NOMO-1 treated with dmso at 0.1 percent for 144 hours (cell line): Measurements from ENCODE around the gene BCOR.

Experiments
- DNase-seq: peaks from one replicate; lab custom pipeline; 2025; ENCODE audit not compliant: unreplicated experiment; lab: John Stamatoyannopoulos, UW

BCOR gene

DNA sequence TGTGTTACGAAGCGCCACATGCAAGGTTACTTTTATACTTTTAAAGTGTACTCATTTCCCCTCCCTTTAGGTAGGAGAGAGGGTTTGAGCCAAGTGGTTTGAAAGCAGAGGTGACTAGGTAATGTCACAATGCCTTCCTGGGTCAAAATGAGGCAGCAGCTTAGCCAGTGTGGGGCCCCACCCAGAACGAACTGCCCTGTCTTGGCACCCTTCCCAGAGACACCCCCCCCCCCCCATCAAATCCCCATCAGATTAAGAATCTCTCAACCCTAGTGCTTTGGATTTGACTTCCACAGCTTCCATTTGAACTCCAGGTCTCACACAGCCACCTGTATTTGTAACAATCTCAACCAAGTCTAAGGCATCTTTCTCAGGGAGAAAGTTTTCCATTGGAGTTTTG lies 31.1 kb downstream of the BCOR start:
- no peak for DNase-seq

- DNase-seq = no peak
Measured at GRCh38 chrX:40065296-40066046, 32.3 kb downstream of the BCOR start.

GRCh38 chrX:40064055-40064597 lies 33.6 kb downstream of the BCOR start:
- DNase-seq = no peak

DNA sequence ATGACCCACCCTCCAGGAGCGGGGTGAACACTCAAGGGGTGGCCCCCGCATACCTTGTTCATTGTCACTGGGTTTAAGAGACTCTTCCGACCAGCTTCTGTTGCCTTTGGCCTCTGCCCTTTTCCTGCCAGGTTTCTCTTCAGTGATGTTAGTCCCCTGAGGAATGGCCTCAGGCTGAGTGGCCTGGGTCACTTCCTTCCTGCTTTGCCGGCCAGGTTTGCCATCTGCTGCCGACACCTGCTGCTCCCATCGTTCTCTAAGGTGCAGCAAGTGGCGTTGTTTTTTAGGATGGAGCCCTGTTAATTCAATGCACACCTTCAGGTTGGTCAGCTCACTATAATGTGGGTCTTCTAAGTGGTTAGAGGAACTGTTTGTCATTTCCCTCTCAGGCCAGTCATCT lies 34.2 kb downstream of the BCOR start:
- DNase-seq = no peak

DNA sequence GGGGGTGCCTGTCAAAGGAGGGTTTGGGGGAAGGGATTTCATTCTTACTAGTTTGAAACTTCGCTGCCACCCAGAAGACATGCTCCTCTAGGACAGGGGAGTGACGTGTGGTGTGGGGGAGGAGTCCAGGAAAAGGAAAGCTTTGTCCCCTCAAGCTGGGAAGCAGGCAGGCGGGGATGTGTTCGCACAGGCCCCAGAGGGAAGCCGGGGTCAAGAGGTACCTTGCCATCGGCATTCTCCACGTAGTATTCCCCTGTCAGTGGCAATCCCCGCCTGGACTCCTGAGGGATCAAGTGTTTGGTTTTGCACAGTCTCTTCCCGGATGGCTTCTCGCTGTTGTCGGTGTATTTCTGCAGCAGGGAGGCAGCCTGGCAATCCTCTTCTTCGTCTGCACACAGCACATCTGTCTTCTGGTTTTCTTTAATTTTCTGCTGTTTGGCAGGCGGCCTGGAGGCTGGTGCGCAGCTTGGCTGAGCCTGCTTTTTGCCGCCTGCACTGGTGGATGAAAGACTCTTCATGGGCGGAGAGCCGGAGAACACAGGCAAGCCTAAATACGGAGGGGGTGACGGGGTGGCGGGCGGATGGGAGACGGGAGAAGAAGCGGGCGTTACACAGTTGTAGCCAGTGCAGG lies 35.1 kb downstream of the BCOR start:
- no peak for DNase-seq

- no peak for DNase-seq
Measured at GRCh38 chrX:40061871-40062524, 35.8 kb downstream of the BCOR start.

- no peak for DNase-seq
Measured at GRCh38 chrX:40061005-40061404, 36.8 kb downstream of the BCOR start.

DNA sequence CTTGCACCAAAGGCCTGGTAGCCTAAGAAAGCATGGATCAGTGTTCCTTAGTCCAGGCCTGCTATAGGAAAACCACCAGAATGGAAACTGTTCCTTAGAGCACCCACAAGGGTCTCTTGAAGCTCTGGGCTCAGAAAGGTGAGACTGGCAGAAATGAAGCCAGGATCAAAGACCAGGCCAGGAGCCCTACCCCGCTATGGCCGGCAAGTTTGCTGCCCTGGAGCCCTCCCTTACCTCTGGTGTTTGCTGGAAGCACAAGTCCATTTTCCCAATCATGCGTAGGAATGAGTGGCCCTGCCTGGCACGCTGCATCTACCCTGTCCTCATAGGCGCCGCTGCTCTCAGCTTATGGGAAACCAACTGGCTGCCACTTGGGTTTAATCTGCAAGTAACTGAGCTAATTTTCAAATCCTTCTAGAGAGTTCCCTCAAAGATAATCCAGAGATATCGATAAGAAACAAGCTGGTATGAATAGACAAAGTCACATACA lies 37.4 kb downstream of the BCOR start:
- DNase-seq = no peak

- no peak for DNase-seq
Measured at GRCh38 chrX:40058719-40059118, 39.0 kb downstream of the BCOR start.

GRCh38 chrX:40057405-40057804 lies 40.4 kb downstream of the BCOR start:
- no peak for DNase-seq

DNA sequence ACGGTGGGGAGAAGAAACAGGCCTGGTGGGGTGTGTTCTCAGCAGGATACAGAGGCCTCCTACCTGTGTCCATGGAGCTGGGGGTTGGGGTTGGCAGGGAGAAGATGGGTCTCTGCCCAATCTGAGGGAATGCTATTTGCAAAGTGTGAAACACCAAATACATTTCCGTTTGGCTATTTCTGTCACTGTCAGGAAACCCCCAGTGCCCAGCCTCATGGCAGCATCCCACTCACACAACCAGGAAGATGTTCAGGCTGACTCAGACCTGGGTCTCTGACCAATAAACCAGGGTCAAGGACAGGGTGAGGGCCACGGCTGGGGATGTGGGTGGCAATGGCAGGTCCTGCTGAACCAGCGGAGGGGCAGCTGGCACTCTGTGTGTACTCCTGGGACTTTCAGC lies 41.3 kb downstream of the BCOR start:
- no peak for DNase-seq

- no peak for DNase-seq
Measured at GRCh38 chrX:40055495-40055894, 42.3 kb downstream of the BCOR start.

- DNase-seq = no peak
Measured at GRCh38 chrX:40054793-40055192, 43.0 kb downstream of the BCOR start.

- no peak for DNase-seq
Measured at GRCh38 chrX:40050532-40050931, 47.2 kb downstream of the BCOR start.

- no peak for DNase-seq
Measured at GRCh38 chrX:40049084-40049641, 48.6 kb downstream of the BCOR start.

DNA sequence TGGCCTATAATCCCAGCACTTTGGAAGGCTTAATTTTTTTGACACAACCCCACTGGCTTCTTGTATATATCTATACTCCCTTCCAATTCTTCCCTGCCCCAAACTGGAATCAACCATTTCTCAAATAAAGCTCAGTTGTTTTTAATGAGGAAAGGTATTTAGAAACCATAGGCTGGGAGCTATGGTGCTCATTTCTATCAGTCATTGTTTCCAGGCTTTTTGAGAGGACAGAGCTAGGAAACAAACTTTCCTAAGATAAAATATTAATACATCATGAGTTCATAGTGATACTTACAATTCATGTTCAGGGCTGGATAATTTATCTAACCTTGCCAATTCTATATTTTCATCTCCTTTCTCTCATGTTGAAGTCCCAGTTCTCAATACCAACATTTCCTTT lies 50.3 kb downstream of the BCOR start:
- no peak for DNase-seq

DNA sequence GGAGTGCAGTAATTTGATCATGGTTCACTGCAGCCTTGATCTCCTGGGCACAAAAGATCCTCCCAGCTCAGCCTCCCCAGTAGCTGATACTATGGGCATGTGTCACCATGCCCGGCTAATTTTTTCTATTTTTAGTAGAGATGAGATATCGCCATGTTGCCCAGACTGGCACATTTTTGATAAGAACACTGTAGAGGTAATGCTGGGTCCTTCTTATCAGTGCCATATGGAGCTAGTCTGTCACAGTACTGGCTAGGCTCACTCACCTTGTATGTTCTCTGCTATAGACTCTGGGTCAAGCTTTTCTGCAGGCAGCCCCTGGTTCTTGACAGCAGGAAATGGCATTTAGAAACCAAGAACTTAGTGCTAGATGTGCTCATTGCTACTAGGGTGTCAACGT lies 53.9 kb downstream of the BCOR start:
- no peak for DNase-seq

- DNase-seq = no peak
Measured at GRCh38 chrX:40041915-40042314, 55.8 kb downstream of the BCOR start.

DNA sequence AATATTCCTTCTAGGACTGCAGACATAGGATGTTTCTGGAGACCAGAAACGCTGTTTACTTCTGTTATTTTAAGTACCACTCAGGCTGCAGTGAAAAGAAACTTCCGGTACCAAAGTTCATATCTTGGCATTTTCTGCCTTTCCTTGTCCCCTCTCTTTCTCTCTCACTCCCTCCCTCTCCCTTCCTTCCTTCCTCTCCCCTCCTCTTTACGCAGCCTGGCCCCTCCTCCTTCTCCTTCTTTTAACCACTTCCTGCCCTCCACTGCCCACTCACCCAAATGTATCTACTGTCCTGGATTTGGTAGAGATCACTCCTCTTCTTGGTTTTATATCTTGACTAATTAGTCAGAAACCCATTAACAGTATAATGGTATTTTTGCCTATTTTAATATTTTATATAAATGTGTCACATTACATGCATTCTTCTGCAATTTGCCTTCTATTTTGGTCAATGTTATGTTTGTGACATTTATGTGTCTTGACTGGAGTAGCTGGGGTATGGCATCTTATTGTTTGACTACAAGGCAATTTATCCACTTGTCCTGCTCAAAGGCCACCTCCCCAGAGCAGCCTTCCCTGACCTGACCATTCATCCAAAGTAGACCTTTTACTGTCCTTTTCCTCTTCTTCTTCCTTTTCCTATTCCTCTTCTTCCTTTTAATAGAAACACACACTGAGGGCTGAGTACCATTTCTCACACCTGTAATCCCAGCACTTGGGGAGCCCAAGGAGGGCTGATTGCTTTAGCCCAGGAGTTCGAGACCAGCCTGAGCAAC lies 56.9 kb downstream of the BCOR start:
- no peak for DNase-seq

DNA sequence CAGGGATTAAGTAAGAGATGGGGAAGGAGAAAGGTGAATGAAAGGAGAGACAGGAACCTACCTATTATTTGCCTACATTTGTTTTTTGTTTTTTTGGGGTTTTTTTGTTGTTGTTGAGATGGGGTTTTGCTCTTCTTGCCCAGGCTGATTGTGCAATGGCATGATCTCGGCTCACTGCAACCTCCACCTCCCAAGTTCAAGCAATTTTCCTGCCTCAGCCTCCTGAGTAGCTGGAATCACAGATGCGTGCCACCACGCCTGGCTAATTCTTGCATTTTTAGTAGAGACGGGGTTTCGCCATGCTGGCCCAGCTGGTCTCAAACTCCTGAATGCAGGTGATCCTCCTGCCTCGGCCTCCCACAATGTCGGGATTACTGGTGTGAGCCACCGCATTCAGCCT lies 57.9 kb downstream of the BCOR start:
- no peak for DNase-seq

DNA sequence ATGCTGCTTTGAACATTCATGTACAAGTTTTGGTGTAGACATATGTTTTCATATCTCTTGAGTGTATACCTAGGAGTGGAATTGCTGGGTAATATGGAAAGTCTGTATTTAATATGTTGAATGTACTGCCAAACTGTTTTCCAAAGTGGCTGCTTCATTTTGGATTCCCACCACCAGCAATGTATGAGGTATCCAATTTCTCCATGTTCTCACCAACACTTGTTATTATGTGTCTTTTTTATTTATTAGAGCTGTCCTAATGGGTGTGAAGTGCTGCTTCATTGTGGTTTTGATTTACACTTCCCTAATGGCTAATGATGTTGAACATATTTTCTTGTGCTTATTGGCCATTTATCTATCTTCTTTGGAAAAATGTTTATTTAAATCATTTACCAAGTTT lies 60.4 kb downstream of the BCOR start:
- no peak for DNase-seq
